Measurements from ENCODE around the gene GPR137. TPM values are rescaled to one million over a fixed set of nuclear protein-coding genes. Genes with fewer than 3 reads are reported as not detected.

Gene GPR137, protein sequence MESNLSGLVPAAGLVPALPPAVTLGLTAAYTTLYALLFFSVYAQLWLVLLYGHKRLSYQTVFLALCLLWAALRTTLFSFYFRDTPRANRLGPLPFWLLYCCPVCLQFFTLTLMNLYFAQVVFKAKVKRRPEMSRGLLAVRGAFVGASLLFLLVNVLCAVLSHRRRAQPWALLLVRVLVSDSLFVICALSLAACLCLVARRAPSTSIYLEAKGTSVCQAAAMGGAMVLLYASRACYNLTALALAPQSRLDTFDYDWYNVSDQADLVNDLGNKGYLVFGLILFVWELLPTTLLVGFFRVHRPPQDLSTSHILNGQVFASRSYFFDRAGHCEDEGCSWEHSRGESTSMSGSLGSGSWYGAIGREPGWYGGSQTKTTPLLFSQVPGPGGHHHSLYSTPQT
- total RNA-seq: 10 to 100 TPM; 25.3 to 26.8 TPM

DNA sequence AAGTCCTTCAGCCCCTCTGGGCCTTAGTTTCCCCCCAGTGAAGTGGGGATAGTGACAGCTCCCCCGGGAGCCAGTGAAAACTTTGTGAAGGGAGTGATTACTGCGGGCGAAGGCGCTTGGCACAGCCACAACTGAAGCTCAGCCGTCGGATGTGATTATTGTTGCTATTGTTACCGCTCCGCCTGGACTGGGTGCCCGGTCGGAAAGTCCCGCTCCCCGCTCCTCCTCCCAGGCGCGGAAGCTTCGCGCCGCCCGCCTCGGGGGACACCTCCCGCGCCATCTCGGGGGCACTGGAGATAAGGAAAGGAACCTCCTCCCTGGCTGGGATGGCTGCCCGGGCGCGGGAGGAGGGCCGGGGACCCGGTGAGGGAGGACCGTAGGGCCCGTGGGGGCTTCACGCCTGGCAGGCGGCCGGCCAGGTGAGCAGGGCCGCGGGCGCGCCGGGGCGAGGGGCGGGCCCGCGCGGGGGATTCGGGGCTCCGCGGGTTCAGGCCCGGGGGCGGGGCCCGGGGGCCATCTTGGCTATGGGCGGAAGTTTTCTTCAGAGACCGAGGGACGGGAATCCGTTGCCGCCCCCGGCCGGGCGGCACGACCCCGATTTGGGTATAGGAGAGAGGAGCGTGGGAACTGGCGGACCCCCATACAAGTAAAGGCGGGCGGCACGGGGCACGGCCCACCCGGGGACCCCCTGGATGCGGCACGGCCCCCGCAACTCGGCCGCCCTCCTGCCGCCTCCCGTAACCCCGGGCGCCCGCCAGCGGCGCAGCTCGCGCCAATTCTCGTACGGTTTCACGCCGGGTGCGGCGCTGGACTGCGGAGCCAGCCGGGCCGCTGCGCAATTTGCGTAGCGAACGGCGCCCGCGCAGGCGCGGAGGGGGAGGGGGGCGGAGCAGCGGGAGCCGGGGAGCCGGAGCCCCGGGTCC is at the start of gene GPR137:
TSS of gene GPR137 (plus strand) at position 887 of the 923 bp plus-strand sequence. CDS start 677 bp downstream, outside the sequence.
- ChIA-PET POLR2A (interaction anchor here (0.7 to 7.8 kb wide), 10 partner anchors 11 to 100 kb away, joined by 3 to 79 read pairs (median 6); partner anchors contain the start of genes ESRRA, FERMT3, NUDT22 and PRDX5), CTCF (interaction anchor here (0.9 to 8.6 kb wide), 6 partner anchors 13 to 80 kb away, joined by 3 to 118 read pairs (median 14); partner anchors contain the start of genes CATSPERZ, ESRRA, FERMT3 and FKBP2)
- Mint-ChIP-seq H3K36me3 (ENCODE audit: low read depth) (peaks cover 13% of the 10 kb centered on the region), H3K27me3 (ENCODE audit: low read depth) (peaks cover 3% of the 10 kb centered on the region), H3K4me3 (peak within 1 kb of the TSS; percentile 81), H3K27ac (peak within 1 kb of the TSS; percentile 89), H3K4me1 (ENCODE audit: low read depth) (peaks cover 23% of the 10 kb centered on the region), H3K9me3 (ENCODE audit: insufficient read depth) (no peaks in the 10 kb centered on the region)
- ATAC-seq (peak; percentile 64), DNase-seq (peak; percentile 90)

DNA sequence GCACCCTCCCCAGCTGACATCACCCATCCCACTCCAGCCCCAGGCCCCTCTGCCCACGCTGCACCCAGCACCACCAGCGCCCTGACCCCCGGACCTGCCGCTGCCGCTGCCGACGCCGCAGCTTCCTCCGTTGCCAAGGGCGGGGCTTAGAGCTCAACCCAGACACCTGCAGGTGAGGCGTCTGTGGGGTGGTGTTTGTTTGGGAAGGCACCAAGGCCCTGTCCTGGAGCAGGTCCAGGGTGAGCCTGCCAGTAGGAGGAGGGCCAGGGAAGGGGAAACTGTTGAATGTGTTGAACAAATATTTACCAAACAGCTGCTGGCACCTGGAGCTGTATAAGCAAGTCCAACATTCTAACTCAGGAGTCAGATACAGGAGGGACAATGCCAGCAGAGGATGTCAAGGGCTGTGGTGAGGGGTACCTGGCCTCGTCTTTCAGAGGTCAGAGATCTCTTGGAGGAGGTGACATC is 48.1 kb upstream of the GPR137 start:
- no peak for DNase-seq
- ChIA-PET POLR2A (interaction anchor here (0.6 to 1.5 kb wide), 5 partner anchors 9 to 103 kb away, joined by 3 to 6 read pairs (median 3); partner anchors contain the start of genes FERMT3, PPP1R14B and STIP1), CTCF (interaction anchor here (0.9 to 2.8 kb wide), 3 partner anchors 31 to 67 kb away, joined by 3 to 9 read pairs (median 5); partner anchors contain the start of gene FERMT3)
- H3K27ac Mint-ChIP-seq: no peak overlapping the region
- H3K4me3 Mint-ChIP-seq: no peak overlapping the region
- ATAC-seq: no peak
- peaks cover 33% of the 10 kb centered on the region for H3K36me3 Mint-ChIP-seq (ENCODE audit: low read depth)
- H3K4me1 Mint-ChIP-seq (ENCODE audit: low read depth): peaks cover 39% of the 10 kb centered on the region
- no peaks in the 10 kb centered on the region for H3K9me3 Mint-ChIP-seq (ENCODE audit: insufficient read depth)
- no peaks in the 10 kb centered on the region for H3K27me3 Mint-ChIP-seq (ENCODE audit: low read depth)

DNA sequence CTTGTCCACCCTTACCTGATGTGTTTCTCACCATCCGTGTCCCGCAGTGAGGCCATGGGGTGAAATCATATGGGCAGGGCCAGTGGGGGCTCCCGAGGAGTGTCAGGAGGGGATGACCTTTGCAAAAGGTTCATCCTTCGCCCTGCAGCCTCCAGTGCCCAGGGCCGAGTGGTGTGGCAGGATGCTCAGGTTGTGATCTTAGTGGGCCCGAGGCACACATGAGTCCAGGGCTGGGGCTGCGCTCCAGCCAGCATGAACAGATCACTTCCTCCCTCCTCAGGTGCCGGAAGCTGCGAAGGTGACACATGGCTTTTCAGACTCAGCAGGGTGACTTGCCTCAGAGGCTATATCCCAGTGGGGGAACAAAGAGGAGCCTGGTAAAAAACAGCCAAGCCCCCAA is 47.6 kb upstream of the GPR137 start:
- Mint-ChIP-seq H3K36me3 (ENCODE audit: low read depth) (peaks cover 38% of the 10 kb centered on the region), H3K9me3 (ENCODE audit: insufficient read depth) (no peaks in the 10 kb centered on the region), H3K4me1 (ENCODE audit: low read depth) (peaks cover 38% of the 10 kb centered on the region), H3K27ac (peak overlapping the region; percentile 61), H3K4me3 (no peak overlapping the region), H3K27me3 (ENCODE audit: low read depth) (no peaks in the 10 kb centered on the region)
- DNase-seq (no peak), ATAC-seq (no peak)
- POLR2A ChIA-PET: interaction anchor here (1.0 to 2.0 kb wide), 6 partner anchors 8 to 66 kb away, joined by 3 to 12 read pairs (median 4); partner anchors contain the start of genes FERMT3, NUDT22, PPP1R14B and STIP1
- CTCF ChIA-PET: interaction anchor here (0.9 to 2.8 kb wide), 3 partner anchors 32 to 66 kb away, joined by 3 to 9 read pairs (median 5); partner anchors contain the start of gene FERMT3

DNA sequence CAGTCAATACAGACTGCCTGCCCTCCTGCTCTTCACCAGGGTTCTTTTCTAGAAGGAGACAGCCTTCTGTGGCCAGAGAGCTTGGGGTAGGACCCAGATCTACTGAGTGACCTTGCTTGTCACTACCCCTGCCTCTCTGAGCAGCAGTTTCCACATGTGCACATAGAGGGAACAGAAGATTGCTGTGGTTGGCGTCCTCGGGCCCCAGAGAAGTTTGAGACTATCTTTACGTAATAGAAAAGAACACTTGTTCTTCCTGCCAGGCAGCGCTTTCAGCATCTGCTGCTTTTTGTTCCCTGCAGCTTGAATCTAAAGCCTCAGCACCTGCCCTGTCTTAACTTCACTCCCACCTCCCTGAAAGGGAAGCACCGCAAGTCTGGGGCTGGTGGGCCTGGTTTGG is 46.6 kb upstream of the GPR137 start:
- ChIA-PET POLR2A (interaction anchor here (1.0 to 2.0 kb wide), 6 partner anchors 10 to 65 kb away, joined by 3 to 12 read pairs (median 4); partner anchors contain the start of genes FERMT3, NUDT22, STIP1 and TRPT1), CTCF (interaction anchor here (2.8 kb wide), 1 partner anchor 34 kb away, joined by 9 read pairs; no protein-coding TSS in a partner anchor)
- no peak for ATAC-seq
- Mint-ChIP-seq H3K27me3 (ENCODE audit: low read depth) (no peaks in the 10 kb centered on the region), H3K9me3 (ENCODE audit: insufficient read depth) (no peaks in the 10 kb centered on the region), H3K36me3 (ENCODE audit: low read depth) (peaks cover 47% of the 10 kb centered on the region), H3K4me1 (ENCODE audit: low read depth) (peaks cover 42% of the 10 kb centered on the region), H3K4me3 (no peak overlapping the region), H3K27ac (peak overlapping the region; percentile 61)
- DNase-seq: no peak

DNA sequence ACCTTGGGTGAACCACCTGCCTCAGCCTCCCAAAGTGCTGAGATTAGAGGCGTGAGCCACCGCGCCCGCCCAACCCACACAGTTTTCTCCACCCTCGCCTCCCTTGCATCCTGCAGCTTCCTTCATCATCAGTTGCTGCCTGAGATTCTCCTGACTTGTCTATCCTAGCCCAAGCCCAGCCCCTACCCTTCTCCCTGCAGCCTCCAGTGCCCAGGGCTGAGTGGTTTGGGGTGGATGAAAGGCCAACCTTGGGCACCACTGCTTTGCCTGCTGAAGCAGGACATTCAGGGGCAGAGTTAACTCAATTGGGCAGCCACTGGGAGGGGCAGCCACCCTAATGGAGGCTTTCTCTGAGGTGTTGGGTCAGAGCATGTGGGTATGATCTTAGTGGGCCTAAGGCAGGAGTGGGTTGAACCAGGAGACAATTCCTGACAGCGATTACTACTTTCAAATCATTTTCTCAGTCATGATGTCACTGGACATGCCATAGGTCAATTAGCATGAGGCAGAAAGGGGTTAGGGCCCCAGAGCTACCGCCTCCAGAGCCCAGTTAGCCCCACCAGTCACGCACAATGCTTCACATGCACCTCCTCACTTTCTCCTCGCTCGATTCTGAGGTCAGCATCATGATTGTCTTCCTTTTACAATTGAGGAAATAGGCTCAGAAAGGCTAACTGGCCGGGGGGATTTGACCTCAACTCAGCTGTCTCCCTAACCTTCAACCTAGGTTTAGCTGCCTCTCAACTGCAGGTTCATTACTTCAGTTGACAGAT is 45.8 kb upstream of the GPR137 start:
- ChIA-PET POLR2A (interaction anchor here (0.8 to 2.0 kb wide), 7 partner anchors 8 to 58 kb away, joined by 3 to 15 read pairs (median 3); partner anchors contain the start of genes DNAJC4, FERMT3, NUDT22 and TRPT1), CTCF (interaction anchor here (0.8 to 2.8 kb wide), 2 partner anchors 9 to 35 kb away, joined by 3 to 9 read pairs; partner anchors contain the start of gene DNAJC4)
- Mint-ChIP-seq H3K36me3 (ENCODE audit: low read depth) (peaks cover 50% of the 10 kb centered on the region), H3K9me3 (ENCODE audit: insufficient read depth) (no peaks in the 10 kb centered on the region), H3K4me3 (peak overlapping the region; percentile 89), H3K27ac (peak overlapping the region; percentile 98), H3K4me1 (ENCODE audit: low read depth) (peaks cover 48% of the 10 kb centered on the region), H3K27me3 (ENCODE audit: low read depth) (no peaks in the 10 kb centered on the region)
- no peak for ATAC-seq
- peak; percentile 41 for DNase-seq

DNA sequence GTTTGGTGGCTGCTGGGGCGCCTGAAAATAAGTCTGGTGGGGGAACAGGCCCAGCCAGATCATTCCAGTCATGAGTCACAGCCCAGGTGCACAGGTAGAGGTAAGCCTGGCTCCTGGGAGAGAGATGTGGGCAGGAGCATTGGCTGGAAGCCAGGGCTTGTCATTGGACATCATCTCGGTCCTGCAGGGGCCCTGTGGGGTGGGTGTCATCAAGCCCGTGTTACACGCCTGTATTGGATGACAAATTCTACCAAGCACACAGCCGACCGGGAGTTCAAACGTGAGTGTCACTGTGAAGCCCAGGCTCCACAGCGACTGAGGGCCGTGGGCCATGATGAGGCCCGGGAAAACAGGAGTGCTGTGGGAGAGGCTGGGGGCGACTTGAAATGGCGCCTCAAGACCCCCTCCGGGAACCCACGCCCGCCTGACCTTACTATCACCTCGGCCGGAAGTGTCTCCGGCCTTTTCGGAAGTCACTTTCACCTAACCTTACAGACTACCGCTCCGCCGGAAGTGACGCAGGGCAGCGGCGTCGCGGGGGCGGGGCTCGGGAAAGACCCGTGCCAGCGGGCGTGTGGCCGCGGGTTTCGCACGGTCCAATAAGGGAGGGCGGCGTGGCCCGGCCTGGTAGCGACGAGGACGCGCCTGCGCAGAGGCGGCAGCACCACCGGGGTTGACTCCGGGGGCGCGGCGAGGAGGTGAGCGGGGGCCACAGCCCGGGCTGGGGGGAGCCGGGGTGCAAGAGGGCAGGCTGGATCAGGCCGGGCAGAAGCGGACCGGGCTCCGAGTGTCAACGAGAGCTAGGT is 45.0 kb upstream of the GPR137 start, which contains the start of gene FKBP2:
TSS of gene FKBP2 (plus strand) at position 661 of the 806 bp plus-strand sequence. CDS start 1,293 bp downstream, outside the sequence.
- peaks cover 43% of the 10 kb centered on the region for H3K4me1 Mint-ChIP-seq (ENCODE audit: low read depth)
- H3K9me3 Mint-ChIP-seq (ENCODE audit: insufficient read depth): no peaks in the 10 kb centered on the region
- peaks cover 45% of the 10 kb centered on the region for H3K36me3 Mint-ChIP-seq (ENCODE audit: low read depth)
- H3K27me3 Mint-ChIP-seq (ENCODE audit: low read depth): no peaks in the 10 kb centered on the region
- DNase-seq (peak; percentile 98), ATAC-seq (peak; percentile 76)
- H3K27ac Mint-ChIP-seq: peak within 1 kb of the TSS; percentile 98
- H3K4me3 Mint-ChIP-seq: peak within 1 kb of the TSS; percentile 89
- CTCF ChIA-PET: interaction anchor here (0.7 to 6.8 kb wide), 8 partner anchors 9 to 99 kb away, joined by 3 to 57 read pairs (median 3); partner anchors contain the start of genes BAD, CCDC88B, DNAJC4 and FERMT3
- POLR2A ChIA-PET: interaction anchor here (0.7 to 6.3 kb wide), 14 partner anchors 8 to 1477 kb away, joined by 3 to 58 read pairs (median 4); partner anchors contain the start of genes DNAJC4, FERMT3, NUDT22 and STIP1

DNA sequence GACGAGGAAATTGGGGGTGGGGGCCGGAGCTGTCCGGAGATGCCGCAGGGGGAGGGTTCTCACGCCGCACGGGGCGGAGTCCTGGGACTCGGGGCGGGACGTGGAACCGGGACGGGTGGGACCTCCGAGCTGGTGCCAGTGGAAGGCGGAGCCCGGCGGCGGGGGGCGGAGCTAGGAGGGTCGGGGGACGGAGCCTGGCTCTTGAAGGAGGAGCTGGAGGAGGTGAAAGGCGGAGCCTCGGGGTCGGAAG is 44.5 kb upstream of the GPR137 start:
- Mint-ChIP-seq H3K36me3 (ENCODE audit: low read depth) (peaks cover 45% of the 10 kb centered on the region), H3K27me3 (ENCODE audit: low read depth) (no peaks in the 10 kb centered on the region), H3K4me1 (ENCODE audit: low read depth) (peaks cover 39% of the 10 kb centered on the region), H3K9me3 (ENCODE audit: insufficient read depth) (no peaks in the 10 kb centered on the region), H3K27ac (peak overlapping the region; percentile 98), H3K4me3 (peak overlapping the region; percentile 89)
- POLR2A ChIA-PET: interaction anchor here (0.7 to 6.3 kb wide), 10 partner anchors 8 to 1476 kb away, joined by 3 to 58 read pairs (median 6); partner anchors contain the start of genes DNAJC4, FERMT3, NUDT22 and PRDX5
- no peak for DNase-seq
- peak; percentile 83 for ATAC-seq
- CTCF ChIA-PET: interaction anchor here (0.7 to 6.8 kb wide), 6 partner anchors 10 to 99 kb away, joined by 3 to 57 read pairs (median 3); partner anchors contain the start of genes BAD, CCDC88B, FERMT3 and STIP1

DNA sequence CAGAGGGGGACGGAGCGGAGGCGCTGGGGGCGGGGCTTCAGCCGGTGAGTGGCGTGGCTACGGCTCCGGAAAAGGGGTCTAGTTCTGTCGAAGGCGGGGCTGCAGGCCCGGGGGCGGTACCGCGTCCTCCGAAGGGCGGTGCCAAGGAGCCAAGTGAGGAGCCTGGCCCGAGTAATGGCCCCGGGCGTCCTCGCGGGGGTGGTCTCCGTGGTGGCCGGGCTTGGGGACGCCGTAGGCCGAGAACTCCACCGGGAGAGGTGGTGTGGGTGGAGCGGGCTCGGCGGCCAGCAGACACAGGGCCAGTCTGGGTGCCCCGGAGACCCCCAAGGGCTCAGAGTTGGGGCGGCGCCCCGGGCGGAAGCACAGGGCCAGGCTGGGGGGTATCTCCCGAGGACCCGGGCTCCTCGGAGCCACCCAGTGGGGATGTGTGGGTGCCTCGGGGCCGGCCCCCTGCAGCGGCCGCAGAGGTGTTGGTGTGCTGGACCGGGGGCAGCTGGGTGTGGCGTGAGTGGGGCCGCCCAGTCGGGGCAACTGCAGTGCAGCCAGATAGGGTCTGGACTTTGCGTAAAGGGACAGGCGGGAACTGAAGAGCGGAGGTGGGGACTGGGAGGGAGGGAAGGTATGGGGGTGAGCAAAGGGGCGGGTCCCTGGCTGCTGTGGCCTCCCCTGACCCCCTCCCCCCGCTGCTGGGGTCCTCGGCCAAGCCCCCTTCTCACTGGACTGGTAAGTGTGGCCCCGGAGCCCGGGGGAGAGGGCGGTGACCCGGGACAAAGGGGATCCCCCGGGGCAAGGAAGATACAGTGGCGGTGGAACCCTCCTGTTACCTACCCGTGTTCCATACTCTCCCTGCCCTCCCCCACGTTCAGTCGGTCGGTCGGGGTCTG is 43.9 kb upstream of the GPR137 start:
- peak overlapping the region; percentile 89 for H3K4me3 Mint-ChIP-seq
- H3K9me3 Mint-ChIP-seq (ENCODE audit: insufficient read depth): no peaks in the 10 kb centered on the region
- POLR2A ChIA-PET: interaction anchor here (0.7 to 6.3 kb wide), 12 partner anchors 8 to 1475 kb away, joined by 3 to 58 read pairs (median 6); partner anchors contain the start of genes DNAJC4, FERMT3, NUDT22 and PRDX5
- H3K4me1 Mint-ChIP-seq (ENCODE audit: low read depth): peaks cover 39% of the 10 kb centered on the region
- H3K27me3 Mint-ChIP-seq (ENCODE audit: low read depth): no peaks in the 10 kb centered on the region
- peak overlapping the region; percentile 98 for H3K27ac Mint-ChIP-seq
- ATAC-seq: peak; percentile 5
- peak; percentile 100 for DNase-seq
- CTCF ChIA-PET: interaction anchor here (0.7 to 6.8 kb wide), 7 partner anchors 9 to 98 kb away, joined by 3 to 57 read pairs (median 3); partner anchors contain the start of genes BAD, CCDC88B, FERMT3 and PLCB3
- H3K36me3 Mint-ChIP-seq (ENCODE audit: low read depth): peaks cover 44% of the 10 kb centered on the region

Measured in activated CD8-positive, alpha-beta T cell treated with anti-CD3 and anti-CD28 coated beads, Interleukin-2, amount 10 ng/mL, durations not matched to agents 7 days and 5 days (primary cell).